Measurements from ENCODE around the gene SEC61B. TPM values are rescaled to one million over a fixed set of nuclear protein-coding genes. Genes with fewer than 3 reads are reported as not detected.

Gene SEC61B
- total and polyA plus RNA-seq, 2 experiments from 2014 or later: 133 to 602 TPM

DNA sequence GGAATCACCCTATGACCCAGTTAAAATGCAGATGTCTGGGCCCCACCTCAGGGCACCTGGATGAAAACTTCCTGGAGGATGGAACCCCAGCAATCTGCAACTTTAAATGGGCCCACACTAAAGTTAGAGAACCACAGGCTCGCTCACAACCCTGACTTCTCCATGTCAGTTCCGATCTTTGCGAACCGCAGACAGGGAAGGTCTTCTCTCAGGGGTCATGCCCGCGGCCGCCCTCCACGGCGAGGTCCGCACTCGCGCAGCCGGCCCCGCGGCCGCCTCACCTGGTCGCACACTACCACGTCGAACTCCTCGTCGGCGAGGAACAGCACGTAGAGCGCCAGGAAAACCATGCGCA is 839 bp upstream of the SEC61B start (continued):
- TF ChIP-seq, protein P1, sequence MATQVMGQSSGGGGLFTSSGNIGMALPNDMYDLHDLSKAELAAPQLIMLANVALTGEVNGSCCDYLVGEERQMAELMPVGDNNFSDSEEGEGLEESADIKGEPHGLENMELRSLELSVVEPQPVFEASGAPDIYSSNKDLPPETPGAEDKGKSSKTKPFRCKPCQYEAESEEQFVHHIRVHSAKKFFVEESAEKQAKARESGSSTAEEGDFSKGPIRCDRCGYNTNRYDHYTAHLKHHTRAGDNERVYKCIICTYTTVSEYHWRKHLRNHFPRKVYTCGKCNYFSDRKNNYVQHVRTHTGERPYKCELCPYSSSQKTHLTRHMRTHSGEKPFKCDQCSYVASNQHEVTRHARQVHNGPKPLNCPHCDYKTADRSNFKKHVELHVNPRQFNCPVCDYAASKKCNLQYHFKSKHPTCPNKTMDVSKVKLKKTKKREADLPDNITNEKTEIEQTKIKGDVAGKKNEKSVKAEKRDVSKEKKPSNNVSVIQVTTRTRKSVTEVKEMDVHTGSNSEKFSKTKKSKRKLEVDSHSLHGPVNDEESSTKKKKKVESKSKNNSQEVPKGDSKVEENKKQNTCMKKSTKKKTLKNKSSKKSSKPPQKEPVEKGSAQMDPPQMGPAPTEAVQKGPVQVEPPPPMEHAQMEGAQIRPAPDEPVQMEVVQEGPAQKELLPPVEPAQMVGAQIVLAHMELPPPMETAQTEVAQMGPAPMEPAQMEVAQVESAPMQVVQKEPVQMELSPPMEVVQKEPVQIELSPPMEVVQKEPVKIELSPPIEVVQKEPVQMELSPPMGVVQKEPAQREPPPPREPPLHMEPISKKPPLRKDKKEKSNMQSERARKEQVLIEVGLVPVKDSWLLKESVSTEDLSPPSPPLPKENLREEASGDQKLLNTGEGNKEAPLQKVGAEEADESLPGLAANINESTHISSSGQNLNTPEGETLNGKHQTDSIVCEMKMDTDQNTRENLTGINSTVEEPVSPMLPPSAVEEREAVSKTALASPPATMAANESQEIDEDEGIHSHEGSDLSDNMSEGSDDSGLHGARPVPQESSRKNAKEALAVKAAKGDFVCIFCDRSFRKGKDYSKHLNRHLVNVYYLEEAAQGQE (IDR thresholded peaks at IDR 0.05; ENCODE audit: unreplicated experiment): no peak
- TF ChIP-seq EZH2 (IDR thresholded peaks at IDR 0.05; ENCODE audit: low read depth, unreplicated experiment): no peak
- TF ChIP-seq, protein P2, sequence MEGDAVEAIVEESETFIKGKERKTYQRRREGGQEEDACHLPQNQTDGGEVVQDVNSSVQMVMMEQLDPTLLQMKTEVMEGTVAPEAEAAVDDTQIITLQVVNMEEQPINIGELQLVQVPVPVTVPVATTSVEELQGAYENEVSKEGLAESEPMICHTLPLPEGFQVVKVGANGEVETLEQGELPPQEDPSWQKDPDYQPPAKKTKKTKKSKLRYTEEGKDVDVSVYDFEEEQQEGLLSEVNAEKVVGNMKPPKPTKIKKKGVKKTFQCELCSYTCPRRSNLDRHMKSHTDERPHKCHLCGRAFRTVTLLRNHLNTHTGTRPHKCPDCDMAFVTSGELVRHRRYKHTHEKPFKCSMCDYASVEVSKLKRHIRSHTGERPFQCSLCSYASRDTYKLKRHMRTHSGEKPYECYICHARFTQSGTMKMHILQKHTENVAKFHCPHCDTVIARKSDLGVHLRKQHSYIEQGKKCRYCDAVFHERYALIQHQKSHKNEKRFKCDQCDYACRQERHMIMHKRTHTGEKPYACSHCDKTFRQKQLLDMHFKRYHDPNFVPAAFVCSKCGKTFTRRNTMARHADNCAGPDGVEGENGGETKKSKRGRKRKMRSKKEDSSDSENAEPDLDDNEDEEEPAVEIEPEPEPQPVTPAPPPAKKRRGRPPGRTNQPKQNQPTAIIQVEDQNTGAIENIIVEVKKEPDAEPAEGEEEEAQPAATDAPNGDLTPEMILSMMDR (conservative IDR thresholded peaks at IDR 0.05; ENCODE audit: low read depth in 2 of 2): no peak
- TF ChIP-seq NANOG (IDR thresholded peaks at IDR 0.05; ENCODE audit: borderline replicate concordance): no peak

DNA sequence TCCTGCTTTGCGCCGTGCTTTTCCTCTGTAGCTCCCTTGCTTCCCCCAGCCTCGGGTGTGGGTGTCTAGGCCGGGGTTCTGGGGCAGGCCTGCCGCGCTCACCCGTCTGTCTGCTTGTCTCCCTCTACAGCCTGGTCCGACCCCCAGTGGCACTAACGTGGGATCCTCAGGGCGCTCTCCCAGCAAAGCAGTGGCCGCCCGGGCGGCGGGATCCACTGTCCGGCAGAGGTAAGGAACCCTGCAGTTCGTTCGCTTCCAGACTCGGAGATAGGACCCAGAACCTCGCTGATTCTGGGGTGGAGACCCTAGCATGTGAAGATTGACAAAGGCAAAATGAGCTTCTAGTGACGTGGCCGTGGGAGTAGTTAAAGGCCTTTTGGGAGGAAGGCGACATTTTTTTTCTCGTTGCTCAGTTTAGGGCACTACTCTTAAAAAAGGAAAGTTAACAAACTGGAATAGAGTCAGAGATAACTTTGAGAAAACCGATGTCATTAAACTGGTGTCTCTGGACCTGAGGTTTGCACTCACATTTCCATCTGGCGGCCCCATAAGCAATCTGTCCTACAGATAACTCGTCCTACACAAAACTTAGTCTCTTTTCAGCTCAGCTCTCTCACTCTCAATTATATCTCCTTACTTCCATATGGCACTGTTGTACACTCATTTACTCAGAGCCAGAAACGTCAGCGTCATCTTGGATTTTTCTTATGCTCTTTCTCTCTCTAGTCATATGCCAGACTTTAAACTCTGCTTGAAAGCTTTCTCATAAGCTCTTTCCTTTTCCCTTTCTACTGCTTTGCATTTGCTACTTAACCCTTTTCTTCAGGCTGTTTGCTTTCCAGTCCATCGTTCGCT is 561 bp downstream of the SEC61B start:
- ATAC-seq: peak; percentile 53
- 0 out of 2 replicates have a peak overlapping the region, but pooled peaks have one; percentile 34 for H2AFZ ChIP-seq
- H3K4me3 Mint-ChIP-seq: peak overlapping the region; percentile 97
- peak overlapping the region; percentile 94 for H3K27ac ChIP-seq (ENCODE audit: low read depth)
- peaks cover 36% of the 10 kb centered on the region for H4K20me1 ChIP-seq (replicated peaks; ENCODE audit: insufficient read depth)
- H3F3A ChIP-seq (replicated peaks; ENCODE audit: low read depth): no peaks in the 10 kb centered on the region
- H3K4me1 Mint-ChIP-seq: peaks cover 19% of the 10 kb centered on the region
- H3K4me1 ChIP-seq (ENCODE audit: insufficient read depth): peaks cover 22% of the 10 kb centered on the region
- DNase-seq (ENCODE audit: low spot score): peak; percentile 38
- peaks cover 3% of the 10 kb centered on the region for H3K27me3 Mint-ChIP-seq (ENCODE audit: insufficient read depth, low read depth, poor library complexity)
- no peaks in the 10 kb centered on the region for H3K9me2 ChIP-seq (ENCODE audit: insufficient read depth)
- peak overlapping the region; percentile 100 for H3K27ac Mint-ChIP-seq
- no peaks in the 10 kb centered on the region for H3K9me3 Mint-ChIP-seq
- H3K27me3 ChIP-seq (ENCODE audit: insufficient read depth): no peaks in the 10 kb centered on the region
- peaks cover 8% of the 10 kb centered on the region; the same call in 1 of the 2 replicates for H3K36me3 ChIP-seq (ENCODE audit: insufficient read depth)
- H3K4me3 ChIP-seq: peak overlapping the region; percentile 98
- H3K79me2 ChIP-seq (replicated peaks; ENCODE audit: insufficient read depth): peaks cover 84% of the 10 kb centered on the region
- H3K4me2 ChIP-seq: peak overlapping the region; percentile 98
- H3K36me3 Mint-ChIP-seq (ENCODE audit: low read depth): peaks cover 34% of the 10 kb centered on the region
- TF ChIP-seq POLR2AphosphoS5 (IDR thresholded peaks at IDR 0.05; ENCODE audit: low read depth): no peak
- TF ChIP-seq STAT1 (IDR thresholded peaks at IDR 0.05; ENCODE audit: unreplicated experiment): no peak
- TF ChIP-seq, protein P2 (conservative IDR thresholded peaks at IDR 0.05; ENCODE audit: low read depth in 2 of 2): no peak
- TF ChIP-seq, protein P1 (IDR thresholded peaks at IDR 0.05; ENCODE audit: unreplicated experiment): no peak
